Esophagus squamous epithelium (tissue), 5 donors: ENCODE data around the gene KCNA3. TPM values are rescaled to one million over a fixed set of nuclear protein-coding genes. Genes with fewer than 3 reads are reported as not detected.
"Not testable (repeated sequence)": the region's sequence is repeated elsewhere in the genome, so short reads cannot be mapped to it uniquely, and the experiment has no call there.

ENCODE experiments used
- DNase-seq: peaks from one replicate; lab custom pipeline; 2025; lab: John Stamatoyannopoulos, UW
- H3K27ac ChIP-seq, 4 donors: fragments of 200-600 bp; sonication (generic); one replicate each; pipeline ENCODE4 v1.5.1; 2016 to 2019; ENCODE audit warnings: mild to moderate bottlenecking in 1 of 4
- H3K27me3 ChIP-seq, 4 donors: fragments of 200-600 bp; sonication (generic); 1 replicate in 3 of 4; 2 replicates in 1 of 4; pipeline versions ENCODE4 v1.5.1 to v1.6.0; 2017 to 2021; ENCODE audit warnings: antibody characterized with exemption in 1 of 4
- H3K36me3 ChIP-seq, 3 donors: fragments of 200-600 bp; sonication (generic); one replicate each; pipeline ENCODE4 v1.5.1; 2016 to 2019
- H3K4me1 ChIP-seq, 3 donors: fragments of 200-600 bp; sonication (generic); one replicate each; pipeline ENCODE4 v1.5.1; 2017 to 2019
- H3K4me3 ChIP-seq, 4 donors: fragments of 200-600 bp; sonication (generic); 1 replicate in 3 of 4; 2 replicates in 1 of 4; pipeline ENCODE4 v1.5.1; 2016 to 2019; ENCODE audit warnings: mild to moderate bottlenecking in 2 of 4, moderate library complexity in 1 of 4
- H3K9me3 ChIP-seq, 3 donors: fragments of 200-600 bp; sonication (generic); one replicate each; pipeline ENCODE4 v1.5.1; 2016 to 2019
- POLR2A ChIP-seq, 4 donors: fragments of 450-650 bp; IDR thresholded peaks; one replicate each; pipeline ENCODE4 v1.6.1; 2017; ENCODE audit warnings: antibody characterized with exemption in 4 of 4, mild to moderate bottlenecking in 4 of 4, moderate library complexity in 3 of 4
- WGBS, 2 donors: methylation state at CpG; one replicate each; pipeline ENCODE4 v1.1.5; 2018; 5-methylcytosine and 5-hydroxymethylcytosine counted together
- intact Hi-C: fragments of 100-400 bp; cut with DNase I; formaldehyde crosslinking; loops from one replicate; pipeline ENCODE4 v1.15.0; 2022
- total RNA-seq, 4 donors: library from RNA; depleted of rRNA; stranded (reverse); fragments of >200 nt; gene quantifications; one replicate each; pipeline ENCODE4 v1.1.0, GENCODE V29; 2016
- TF ChIP-seq, protein P1 (sequence below), 6 experiments: fragments of 450-650 bp in 4 of 6; fragments of 200-600 bp in 2 of 6; sonication (generic) in 2 of 6; IDR thresholded peaks; one replicate each; pipeline ENCODE4 v1.5.1; 2016 to 2019; ENCODE audit warnings: antibody characterized with exemption in 6 of 6, mild to moderate bottlenecking in 4 of 6, moderate library complexity in 4 of 6
- donor health status: DM: yes; HTN: yes; CAD: no.

Gene KCNA3
- total RNA-seq, 4 donors from 2014 or later, result 0.34 to 3.2 (median 1.2) TPM

- TF ChIP-seq POLR2A (IDR thresholded peaks at IDR 0.05), result no peak
- TF ChIP-seq, protein P1, sequence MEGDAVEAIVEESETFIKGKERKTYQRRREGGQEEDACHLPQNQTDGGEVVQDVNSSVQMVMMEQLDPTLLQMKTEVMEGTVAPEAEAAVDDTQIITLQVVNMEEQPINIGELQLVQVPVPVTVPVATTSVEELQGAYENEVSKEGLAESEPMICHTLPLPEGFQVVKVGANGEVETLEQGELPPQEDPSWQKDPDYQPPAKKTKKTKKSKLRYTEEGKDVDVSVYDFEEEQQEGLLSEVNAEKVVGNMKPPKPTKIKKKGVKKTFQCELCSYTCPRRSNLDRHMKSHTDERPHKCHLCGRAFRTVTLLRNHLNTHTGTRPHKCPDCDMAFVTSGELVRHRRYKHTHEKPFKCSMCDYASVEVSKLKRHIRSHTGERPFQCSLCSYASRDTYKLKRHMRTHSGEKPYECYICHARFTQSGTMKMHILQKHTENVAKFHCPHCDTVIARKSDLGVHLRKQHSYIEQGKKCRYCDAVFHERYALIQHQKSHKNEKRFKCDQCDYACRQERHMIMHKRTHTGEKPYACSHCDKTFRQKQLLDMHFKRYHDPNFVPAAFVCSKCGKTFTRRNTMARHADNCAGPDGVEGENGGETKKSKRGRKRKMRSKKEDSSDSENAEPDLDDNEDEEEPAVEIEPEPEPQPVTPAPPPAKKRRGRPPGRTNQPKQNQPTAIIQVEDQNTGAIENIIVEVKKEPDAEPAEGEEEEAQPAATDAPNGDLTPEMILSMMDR (IDR thresholded peaks at IDR 0.05), result no peak
- H3K4me1 ChIP-seq, result peaks cover 0 to 18% (median 11%) of the 10 kb centered on the region in 3 donors
- H3K27ac ChIP-seq, result peak overlapping the region in 2 of 4 donors; percentile 68 to 70
- no peak for DNase-seq
- H3K27me3 ChIP-seq, result peaks cover 13 to 92% (median 16%) of the 10 kb centered on the region in 4 donors
- no peaks in the 10 kb centered on the region for H3K9me3 ChIP-seq
- H3K4me3 ChIP-seq, result peak overlapping the region in 3 of 4 donors; percentile 22 to 68 (median 55)
- intact Hi-C loops, result no loop called here
- no peaks in the 10 kb centered on the region for H3K36me3 ChIP-seq
- WGBS, 2 donors, result 28 to 49% methylated on average over 12 of the region's 12 CpGs
Measured at GRCh38 chr1:110672001-110672752, 2.6 kb downstream of the KCNA3 start.

- DNase-seq, result no peak
- Histone ChIP-seq H3K36me3 (no peaks in the 10 kb centered on the region), H3K27me3 (peaks cover 13 to 92% (median 16%) of the 10 kb centered on the region in 4 donors), H3K27ac (no peak overlapping the region), H3K4me3 (peak overlapping the region in 2 of 4 donors; percentile 55 to 68), H3K4me1 (peaks cover 0 to 18% (median 11%) of the 10 kb centered on the region in 3 donors), H3K9me3 (no peaks in the 10 kb centered on the region)
- 16 to 31% methylated on average over 2 of the region's 2 CpGs for WGBS, 2 donors
- intact Hi-C loops, result no loop called here
- TF ChIP-seq, protein P1 (IDR thresholded peaks at IDR 0.05), result no peak
- TF ChIP-seq POLR2A (IDR thresholded peaks at IDR 0.05), result peak in 1 of 4 donors; percentile 13
Measured at GRCh38 chr1:110671361-110671760, 3.4 kb downstream of the KCNA3 start.

DNA sequence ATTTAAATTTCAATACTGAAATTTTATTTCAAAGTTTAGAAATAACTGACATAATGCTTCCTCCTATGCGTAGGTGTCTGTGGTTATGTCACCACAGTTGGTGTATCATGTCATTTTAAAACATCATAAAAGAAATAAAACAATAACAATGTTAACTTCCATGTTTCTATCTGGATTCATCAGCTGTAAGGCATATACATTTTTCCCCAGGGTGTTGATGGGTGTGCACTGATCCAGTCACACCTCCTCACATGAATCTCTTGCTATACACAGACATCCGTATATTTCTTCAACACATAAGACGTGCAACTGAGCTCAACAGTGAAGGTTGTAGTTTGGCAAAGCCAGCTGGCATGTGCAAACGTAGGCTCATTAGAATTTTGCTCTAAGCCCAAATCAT, 6.2 kb downstream of the KCNA3 start:
- intact Hi-C loops, result no loop called here
- Histone ChIP-seq H3K9me3 (no peaks in the 10 kb centered on the region), H3K36me3 (no peaks in the 10 kb centered on the region), H3K27me3 (peaks cover 0 to 86% (median 7%) of the 10 kb centered on the region in 4 donors), H3K4me1 (no peaks in the 10 kb centered on the region), H3K27ac (no peak overlapping the region), H3K4me3 (no peak overlapping the region)
- TF ChIP-seq, protein P1 (IDR thresholded peaks at IDR 0.05), result no peak
- no peak for TF ChIP-seq POLR2A (IDR thresholded peaks at IDR 0.05)
- DNase-seq, result no peak
- WGBS, 2 donors, result 44 to 51% methylated on average over 4 of the region's 4 CpGs

DNA sequence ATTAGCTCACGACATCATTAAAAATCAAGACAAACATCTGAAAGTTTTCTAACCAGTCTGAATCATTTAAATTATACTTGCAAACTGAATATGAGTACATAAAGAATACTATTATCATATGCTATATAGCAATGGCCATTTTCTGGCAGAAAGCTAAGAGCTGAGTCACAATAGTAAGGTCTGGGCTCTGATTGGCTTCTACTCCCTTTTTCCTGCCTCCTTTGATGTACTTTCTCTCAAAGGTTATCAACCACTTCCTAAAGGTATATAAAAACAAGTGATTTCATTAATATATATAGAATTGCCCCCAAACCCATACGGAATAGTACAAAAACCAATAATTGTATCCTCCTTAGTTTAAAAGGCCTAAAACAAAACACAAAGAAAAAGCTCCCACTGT, 7.0 kb downstream of the KCNA3 start:
- Histone ChIP-seq H3K4me1 (no peaks in the 10 kb centered on the region), H3K9me3 (no peaks in the 10 kb centered on the region), H3K4me3 (no peak overlapping the region), H3K36me3 (no peaks in the 10 kb centered on the region), H3K27ac (no peak overlapping the region), H3K27me3 (peaks cover 0 to 78% (median 2%) of the 10 kb centered on the region in 4 donors)
- intact Hi-C loops, result no loop called here
- DNase-seq, result no peak
- 70 to 84% methylated on average over 2 of the region's 2 CpGs for WGBS, 2 donors
- no peak for TF ChIP-seq POLR2A (IDR thresholded peaks at IDR 0.05)
- TF ChIP-seq, protein P1 (IDR thresholded peaks at IDR 0.05), result no peak

- Histone ChIP-seq H3K9me3 (no peaks in the 10 kb centered on the region), H3K4me1 (no peaks in the 10 kb centered on the region), H3K27me3 (peaks cover 0 to 48% (median 0%) of the 10 kb centered on the region in 4 donors), H3K36me3 (no peaks in the 10 kb centered on the region), H3K4me3 (no peak overlapping the region), H3K27ac (no peak overlapping the region)
- no peak for DNase-seq
- 77 to 78% methylated on average over 2 of the region's 2 CpGs for WGBS, 2 donors
- intact Hi-C loops, result no loop called here
- TF ChIP-seq, protein P1 (IDR thresholded peaks at IDR 0.05), result no peak
- no peak for TF ChIP-seq POLR2A (IDR thresholded peaks at IDR 0.05)
Measured at GRCh38 chr1:110663241-110663640, 11.5 kb downstream of the KCNA3 start.

DNA sequence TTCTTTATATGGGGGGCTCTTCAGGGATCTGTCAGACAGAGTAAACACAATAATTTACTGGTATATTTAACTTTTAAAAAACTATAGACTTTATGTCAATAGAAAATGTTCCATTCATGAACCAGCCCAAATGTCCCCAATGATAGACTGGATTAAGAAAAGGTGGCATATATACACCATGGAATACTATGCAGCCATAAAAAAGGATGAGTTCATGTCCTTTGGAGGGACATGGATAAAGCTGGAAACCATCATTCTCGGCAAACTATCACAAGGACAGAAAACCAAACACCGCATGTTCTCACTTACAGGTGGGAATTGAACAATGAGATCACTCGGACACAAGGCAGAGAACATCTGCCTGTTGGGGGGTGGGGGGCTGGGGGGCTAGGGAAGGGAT, 15.2 kb downstream of the KCNA3 start:
- 87 to 100% methylated on average over 3 of the region's 3 CpGs for WGBS, 2 donors
- H3K4me1 ChIP-seq, H3K4me3 ChIP-seq, H3K27ac ChIP-seq, intact Hi-C loops, H3K36me3 ChIP-seq, DNase-seq, H3K9me3 ChIP-seq: not testable (repeated sequence)
- peaks cover 0 to 16% (median 0%) of the 10 kb centered on the region in 4 donors for H3K27me3 ChIP-seq
